ENCODE measurements around the gene NR1D1. TPM values are rescaled to one million over a fixed set of nuclear protein-coding genes. Genes with fewer than 3 reads are reported as not detected.
"Not testable (repeated sequence)": the region's sequence is repeated elsewhere in the genome, so short reads cannot be mapped to it uniquely, and the experiment has no call there.

The NR1D1 gene
- total RNA-seq: 2.4 to 2.6 TPM (median 2.6 TPM) in 3 replicates

DNA sequence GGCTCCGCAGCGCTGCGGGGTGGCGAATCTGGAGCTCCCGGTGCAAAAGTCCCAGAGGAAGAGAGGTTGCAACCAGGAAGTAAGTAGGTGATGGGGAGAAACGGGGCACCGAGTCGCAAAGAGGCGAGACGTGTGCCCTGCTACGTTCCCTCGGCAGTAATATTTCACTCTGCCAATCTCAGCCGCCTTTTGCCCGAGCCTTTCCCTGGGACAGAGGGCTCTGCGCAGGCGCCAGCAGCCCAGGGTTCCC lies at the start of gene NR1D1:
Gene NR1D1 (minus strand): TSS at position 171 of the 250 bp plus-strand sequence. CDS start 495 bp downstream, outside the sequence.
- Mint-ChIP-seq H3K36me3 (peaks cover 4% of the 10 kb centered on the region), H3K4me1 (peaks cover 51% of the 10 kb centered on the region), H3K27me3 (ENCODE audit: low read depth) (no peaks in the 10 kb centered on the region), H3K4me3 (peak within 1 kb of the TSS; percentile 67), H3K9me3 (no peaks in the 10 kb centered on the region), H3K27ac (peak within 1 kb of the TSS; percentile 80)
- DNase-seq (ENCODE audit: low spot score in 2 of 2, unreplicated experiment in 2 of 2): no peak
- no peak for TF ChIP-seq CTCF (IDR thresholded peaks at IDR 0.05; ENCODE audit: unreplicated experiment)

DNA sequence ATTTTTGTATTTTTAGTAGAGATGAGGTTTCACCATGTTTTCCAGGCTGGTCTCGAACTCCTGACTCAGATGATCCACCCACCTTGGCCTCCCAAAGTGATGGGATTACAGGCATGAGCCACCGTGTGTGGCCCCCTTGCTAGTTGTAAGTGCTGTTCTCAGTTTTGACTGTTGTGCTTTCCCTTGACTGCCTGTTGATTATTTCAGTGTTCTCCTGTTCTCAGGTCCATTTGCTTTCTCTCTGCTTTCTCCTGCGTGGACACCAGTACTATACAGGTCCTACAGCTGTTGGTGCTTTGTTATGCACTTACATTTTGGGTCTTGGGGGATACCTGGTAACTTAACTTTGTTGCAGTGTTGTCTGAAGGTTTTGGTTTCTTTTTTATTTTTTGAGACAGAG lies 48.1 kb upstream of the NR1D1 start:
- H3K27ac Mint-ChIP-seq: no peak overlapping the region
- H3K27me3 Mint-ChIP-seq (ENCODE audit: low read depth): no peaks in the 10 kb centered on the region
- no peak for TF ChIP-seq CTCF (IDR thresholded peaks at IDR 0.05; ENCODE audit: unreplicated experiment)
- H3K9me3 Mint-ChIP-seq: no peaks in the 10 kb centered on the region
- no peak for DNase-seq (ENCODE audit: low spot score in 2 of 2, unreplicated experiment in 2 of 2)
- peaks cover 43% of the 10 kb centered on the region for H3K36me3 Mint-ChIP-seq
- H3K4me3 Mint-ChIP-seq: no peak overlapping the region
- peaks cover 4% of the 10 kb centered on the region for H3K4me1 Mint-ChIP-seq

DNA sequence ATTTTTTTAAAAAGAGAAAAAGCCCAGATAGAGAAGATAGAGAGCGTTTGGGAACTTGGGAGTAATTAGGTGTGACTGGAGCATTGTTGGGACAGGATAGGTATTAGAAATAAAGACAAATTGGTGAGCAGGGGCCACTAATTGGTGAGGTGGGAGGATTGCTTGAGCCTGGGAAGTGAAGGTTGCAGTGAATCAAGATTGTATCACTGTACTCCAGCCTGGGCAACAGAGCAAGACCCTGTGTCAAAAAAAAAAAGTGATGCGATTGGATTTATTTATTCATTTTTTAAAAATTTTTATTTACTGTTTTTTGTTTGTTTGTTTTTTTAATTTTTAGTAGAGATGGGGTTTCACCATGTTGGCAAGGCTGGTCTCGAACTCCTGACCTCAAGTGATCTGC lies 45.1 kb upstream of the NR1D1 start:
- no peaks in the 10 kb centered on the region for H3K9me3 Mint-ChIP-seq
- H3K27me3 Mint-ChIP-seq (ENCODE audit: low read depth): no peaks in the 10 kb centered on the region
- H3K4me1 Mint-ChIP-seq: peaks cover 18% of the 10 kb centered on the region
- DNase-seq (ENCODE audit: low spot score in 2 of 2, unreplicated experiment in 2 of 2): no peak
- peaks cover 40% of the 10 kb centered on the region for H3K36me3 Mint-ChIP-seq
- no peak overlapping the region for H3K4me3 Mint-ChIP-seq
- no peak overlapping the region for H3K27ac Mint-ChIP-seq
- TF ChIP-seq CTCF (IDR thresholded peaks at IDR 0.05; ENCODE audit: unreplicated experiment): no peak

DNA sequence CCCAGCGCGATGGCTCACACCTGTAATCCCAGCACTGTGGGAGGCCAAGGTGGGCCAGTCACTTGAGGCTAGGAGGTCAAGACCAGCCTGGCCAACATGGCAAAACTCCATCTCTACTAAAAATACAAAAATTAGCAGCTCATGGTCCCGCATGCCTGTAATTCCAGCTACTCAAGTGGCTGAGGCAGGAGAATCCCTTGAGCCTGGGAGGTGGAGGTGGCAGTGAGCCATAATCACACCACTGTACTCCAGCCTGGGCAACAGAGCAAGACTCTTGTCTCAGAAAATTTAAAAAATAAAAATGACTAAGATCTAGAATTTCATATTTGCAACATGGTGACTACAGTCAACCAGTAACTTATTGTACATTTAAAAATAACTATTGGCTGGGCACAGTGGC lies 42.8 kb upstream of the NR1D1 start:
- Mint-ChIP-seq H3K36me3 (peaks cover 21% of the 10 kb centered on the region), H3K4me1 (peaks cover 25% of the 10 kb centered on the region)
- H3K27ac Mint-ChIP-seq; DNase-seq (ENCODE audit: low spot score in 2 of 2, unreplicated experiment in 2 of 2); H3K27me3 Mint-ChIP-seq (ENCODE audit: low read depth); H3K4me3 Mint-ChIP-seq; H3K9me3 Mint-ChIP-seq: not testable (repeated sequence)

DNA sequence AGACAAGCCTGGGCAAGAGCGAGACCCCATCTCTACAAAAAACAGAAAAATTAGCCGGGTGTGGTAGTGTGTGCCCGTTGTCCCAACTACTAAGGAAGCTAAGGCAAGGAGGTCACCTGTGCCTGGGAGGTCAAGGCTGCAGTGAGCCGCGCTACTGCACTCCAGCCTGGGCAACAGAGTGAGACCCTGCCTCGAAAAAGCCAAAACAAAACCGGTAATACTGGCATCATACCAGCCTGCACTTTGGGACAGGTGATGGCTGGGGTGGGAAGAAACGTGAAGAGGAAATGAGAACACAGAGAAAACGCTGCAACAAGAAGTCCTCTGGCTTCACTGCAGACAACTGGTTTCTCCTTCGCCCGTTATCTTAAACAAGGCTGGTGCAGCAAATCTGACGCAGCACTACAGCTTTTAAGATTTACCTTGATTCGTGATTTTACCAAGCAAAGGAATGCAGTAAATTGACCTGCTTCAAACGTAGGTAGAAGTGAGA lies 39.2 kb upstream of the NR1D1 start:
- H3K4me1 Mint-ChIP-seq: peaks cover 21% of the 10 kb centered on the region
- peak overlapping the region; percentile 85 for H3K4me3 Mint-ChIP-seq
- no peaks in the 10 kb centered on the region for H3K27me3 Mint-ChIP-seq (ENCODE audit: low read depth)
- DNase-seq (ENCODE audit: low spot score in 2 of 2, unreplicated experiment in 2 of 2): no peak
- peak overlapping the region; percentile 99 for H3K27ac Mint-ChIP-seq
- peaks cover 30% of the 10 kb centered on the region for H3K36me3 Mint-ChIP-seq
- no peaks in the 10 kb centered on the region for H3K9me3 Mint-ChIP-seq
- TF ChIP-seq CTCF (IDR thresholded peaks at IDR 0.05; ENCODE audit: unreplicated experiment): no peak

DNA sequence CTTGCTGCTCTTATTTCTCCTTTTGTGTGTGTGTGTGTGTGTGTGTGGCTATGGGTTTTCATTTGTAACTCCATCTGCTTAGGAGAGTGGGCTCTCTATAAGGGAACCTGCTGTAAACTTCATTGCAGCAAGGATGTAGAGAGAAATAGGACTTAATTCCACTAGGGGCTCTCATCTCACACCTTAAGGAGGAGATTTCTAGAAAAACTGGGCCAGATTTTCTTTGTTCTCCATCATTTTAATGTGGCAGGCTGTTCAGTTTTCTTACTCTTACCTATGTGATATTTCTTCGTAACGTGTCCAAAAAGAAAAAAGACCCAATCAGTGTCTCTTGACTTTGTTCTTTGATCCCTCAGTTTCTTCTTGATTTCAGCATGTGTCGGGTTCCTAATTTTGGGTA lies 35.4 kb upstream of the NR1D1 start:
- no peaks in the 10 kb centered on the region for H3K9me3 Mint-ChIP-seq
- H3K36me3 Mint-ChIP-seq: peaks cover 55% of the 10 kb centered on the region
- DNase-seq (ENCODE audit: low spot score in 2 of 2, unreplicated experiment in 2 of 2): no peak
- H3K27me3 Mint-ChIP-seq (ENCODE audit: low read depth): no peaks in the 10 kb centered on the region
- peaks cover 9% of the 10 kb centered on the region for H3K4me1 Mint-ChIP-seq
- H3K27ac Mint-ChIP-seq: peak overlapping the region; percentile 67
- H3K4me3 Mint-ChIP-seq: no peak overlapping the region
- no peak for TF ChIP-seq CTCF (IDR thresholded peaks at IDR 0.05; ENCODE audit: unreplicated experiment)

All from mesothelial cell of epicardium (in vitro differentiated cells).